Osteoblast (primary cell): ENCODE data around the gene PDP2. TPM values are rescaled to one million over a fixed set of nuclear protein-coding genes. Genes with fewer than 3 reads are reported as not detected.

Experiments used
- DNase-seq: peaks from one replicate; pipeline ENCODE4 v3.0.0; 2011; ENCODE audit warnings: low spot score, mixed read lengths; ENCODE audit not compliant: insufficient read length; ENCODE audit errors: missing footprints
- H2AFZ ChIP-seq: 2 replicates; pipeline ENCODE4 v1.6.0; 2011; ENCODE audit warnings: mild to moderate bottlenecking, low read length
- H3K27ac ChIP-seq: 2 replicates; pipeline ENCODE4 v1.5.1; 2011; ENCODE audit warnings: mild to moderate bottlenecking, low read depth, low read length, moderate library complexity
- H3K27me3 ChIP-seq: 2 replicates; pipeline ENCODE4 v1.6.0; 2012; ENCODE audit warnings: mild to moderate bottlenecking, control low read depth, inconsistent platforms, low read length, moderate library complexity; ENCODE audit not compliant: insufficient read depth
- H3K36me3 ChIP-seq: 2 replicates; pipeline ENCODE4 v1.5.1; 2011; ENCODE audit warnings: mild to moderate bottlenecking, low read length, control low read depth, moderate library complexity; ENCODE audit not compliant: insufficient read depth
- H3K4me1 ChIP-seq: 2 replicates; pipeline ENCODE4 v1.5.1; 2011; ENCODE audit warnings: mild to moderate bottlenecking, low read length, control low read depth, moderate library complexity; ENCODE audit not compliant: insufficient read depth
- H3K4me2 ChIP-seq: 2 replicates; pipeline ENCODE4 v1.6.0; 2011; ENCODE audit warnings: mild to moderate bottlenecking, low read length; ENCODE audit not compliant: insufficient read depth
- H3K4me3 ChIP-seq: fragments of 200-600 bp; sonication (generic); 3 replicates; pipeline ENCODE4 v1.5.1; 2012; ENCODE audit warnings: mild to moderate bottlenecking, low read length, inconsistent platforms; ENCODE audit not compliant: insufficient read depth
- H3K79me2 ChIP-seq: 2 replicates; pipeline ENCODE4 v1.6.0; 2012; ENCODE audit warnings: mild to moderate bottlenecking, low read length, control low read depth, inconsistent platforms; ENCODE audit not compliant: insufficient read depth
- H3K9me3 ChIP-seq: 2 replicates; pipeline ENCODE4 v1.5.1; 2011; ENCODE audit warnings: low read depth, low read length, control low read depth
- H4K20me1 ChIP-seq: 2 replicates; pipeline ENCODE4 v1.6.0; 2012; ENCODE audit warnings: mild to moderate bottlenecking, low read length, control low read depth; ENCODE audit not compliant: insufficient read depth
- total RNA-seq: library from RNA; depleted of rRNA; stranded (reverse); fragments of >200 nt; gene quantifications from 2 replicates; pipeline ENCODE4 v1.2.3, GENCODE V29; 2012
- TF ChIP-seq, protein P1 (sequence below): IDR thresholded peaks from 2 replicates; pipeline ENCODE4 v1.5.1; 2011; ENCODE audit warnings: mild to moderate bottlenecking, low read depth, low read length, moderate library complexity; ENCODE audit errors: extremely low read depth

Gene PDP2
- total RNA-seq, 1 donor: 13.8 TPM

DNA sequence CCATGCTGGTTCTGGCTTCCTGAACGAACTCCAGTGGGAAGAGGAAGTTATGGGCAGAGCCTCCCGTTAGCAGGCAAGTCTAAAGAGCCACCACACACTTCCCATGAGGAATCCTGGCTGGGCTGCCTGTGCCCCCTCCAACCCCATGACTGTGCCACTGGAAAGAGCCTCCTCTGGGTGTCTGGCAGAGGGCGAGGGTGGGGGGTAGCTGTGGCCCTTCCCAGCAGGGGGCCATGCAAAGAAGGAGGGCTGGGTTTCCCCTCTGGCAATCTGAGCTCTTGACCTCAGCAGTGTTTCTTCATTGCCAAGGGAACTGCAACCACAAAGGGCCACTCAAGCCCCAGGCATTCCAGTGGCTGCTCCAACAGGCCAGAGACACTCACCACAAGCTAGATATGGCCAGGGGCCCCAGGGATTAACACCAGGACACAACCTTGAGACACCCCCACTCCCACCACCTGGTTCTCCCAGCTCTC is 46.7 kb downstream of the PDP2 start:
- H3K9me3 ChIP-seq: no peaks in the 10 kb centered on the region
- H3K4me1 ChIP-seq: peaks cover 47% of the 10 kb centered on the region
- no peaks in the 10 kb centered on the region for H4K20me1 ChIP-seq
- H3K4me2 ChIP-seq: peak overlapping the region; percentile 49
- peak overlapping the region; percentile 87 for H3K27ac ChIP-seq
- H3K36me3 ChIP-seq: no peaks in the 10 kb centered on the region
- no peaks in the 10 kb centered on the region for H3K79me2 ChIP-seq
- peaks cover 22% of the 10 kb centered on the region for H3K27me3 ChIP-seq
- TF ChIP-seq, protein P1, sequence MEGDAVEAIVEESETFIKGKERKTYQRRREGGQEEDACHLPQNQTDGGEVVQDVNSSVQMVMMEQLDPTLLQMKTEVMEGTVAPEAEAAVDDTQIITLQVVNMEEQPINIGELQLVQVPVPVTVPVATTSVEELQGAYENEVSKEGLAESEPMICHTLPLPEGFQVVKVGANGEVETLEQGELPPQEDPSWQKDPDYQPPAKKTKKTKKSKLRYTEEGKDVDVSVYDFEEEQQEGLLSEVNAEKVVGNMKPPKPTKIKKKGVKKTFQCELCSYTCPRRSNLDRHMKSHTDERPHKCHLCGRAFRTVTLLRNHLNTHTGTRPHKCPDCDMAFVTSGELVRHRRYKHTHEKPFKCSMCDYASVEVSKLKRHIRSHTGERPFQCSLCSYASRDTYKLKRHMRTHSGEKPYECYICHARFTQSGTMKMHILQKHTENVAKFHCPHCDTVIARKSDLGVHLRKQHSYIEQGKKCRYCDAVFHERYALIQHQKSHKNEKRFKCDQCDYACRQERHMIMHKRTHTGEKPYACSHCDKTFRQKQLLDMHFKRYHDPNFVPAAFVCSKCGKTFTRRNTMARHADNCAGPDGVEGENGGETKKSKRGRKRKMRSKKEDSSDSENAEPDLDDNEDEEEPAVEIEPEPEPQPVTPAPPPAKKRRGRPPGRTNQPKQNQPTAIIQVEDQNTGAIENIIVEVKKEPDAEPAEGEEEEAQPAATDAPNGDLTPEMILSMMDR: no peak
- no peak overlapping the region for H3K4me3 ChIP-seq
- peak overlapping the region; percentile 33 for H2AFZ ChIP-seq
- DNase-seq: peak; percentile 98

DNA sequence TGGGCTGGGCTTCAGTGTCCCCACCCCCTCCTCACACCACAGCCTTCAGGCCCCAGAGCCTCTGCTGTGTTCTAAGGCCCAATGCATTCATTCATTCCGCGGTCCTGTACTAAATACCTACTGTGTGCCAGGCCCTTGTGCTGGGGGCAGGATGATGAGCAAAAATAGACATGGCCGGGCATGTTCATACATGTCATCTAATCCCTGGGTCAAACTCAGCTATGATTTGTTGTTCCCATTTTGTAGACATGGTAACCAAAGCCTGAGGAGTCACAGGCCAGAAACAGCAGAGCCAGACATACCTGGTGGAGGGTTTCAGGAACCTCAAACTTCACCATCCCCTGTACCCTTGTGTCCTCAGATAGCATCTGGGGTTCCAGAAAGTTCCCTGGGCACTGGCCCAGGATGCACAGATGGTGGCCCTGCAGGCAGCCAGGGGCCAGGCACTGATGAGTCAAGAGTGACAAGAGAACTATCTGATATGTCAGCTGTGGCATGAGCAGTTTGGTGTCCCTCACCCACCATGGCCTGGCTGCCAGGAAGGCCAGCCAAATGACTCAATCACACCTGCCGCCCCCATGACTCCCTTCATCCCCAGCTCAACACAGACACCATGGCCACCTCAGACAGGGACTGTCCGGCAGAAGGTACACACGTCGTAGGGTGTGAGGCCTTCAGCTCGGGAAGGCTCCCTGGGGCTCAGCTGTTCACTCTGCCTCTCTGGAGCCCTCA is 47.8 kb downstream of the PDP2 start:
- H3K4me2 ChIP-seq: no peak overlapping the region
- H3K27ac ChIP-seq: peak overlapping the region; percentile 87
- no peak overlapping the region for H3K4me3 ChIP-seq
- DNase-seq: peak; percentile 86
- H3K4me1 ChIP-seq: peaks cover 43% of the 10 kb centered on the region
- no peak overlapping the region for H2AFZ ChIP-seq
- TF ChIP-seq, protein P1: no peak
- peaks cover 22% of the 10 kb centered on the region for H3K27me3 ChIP-seq
- peaks cover 5% of the 10 kb centered on the region for H4K20me1 ChIP-seq
- no peaks in the 10 kb centered on the region for H3K9me3 ChIP-seq
- H3K36me3 ChIP-seq: peaks cover 5% of the 10 kb centered on the region
- H3K79me2 ChIP-seq: peaks cover 4% of the 10 kb centered on the region

DNA sequence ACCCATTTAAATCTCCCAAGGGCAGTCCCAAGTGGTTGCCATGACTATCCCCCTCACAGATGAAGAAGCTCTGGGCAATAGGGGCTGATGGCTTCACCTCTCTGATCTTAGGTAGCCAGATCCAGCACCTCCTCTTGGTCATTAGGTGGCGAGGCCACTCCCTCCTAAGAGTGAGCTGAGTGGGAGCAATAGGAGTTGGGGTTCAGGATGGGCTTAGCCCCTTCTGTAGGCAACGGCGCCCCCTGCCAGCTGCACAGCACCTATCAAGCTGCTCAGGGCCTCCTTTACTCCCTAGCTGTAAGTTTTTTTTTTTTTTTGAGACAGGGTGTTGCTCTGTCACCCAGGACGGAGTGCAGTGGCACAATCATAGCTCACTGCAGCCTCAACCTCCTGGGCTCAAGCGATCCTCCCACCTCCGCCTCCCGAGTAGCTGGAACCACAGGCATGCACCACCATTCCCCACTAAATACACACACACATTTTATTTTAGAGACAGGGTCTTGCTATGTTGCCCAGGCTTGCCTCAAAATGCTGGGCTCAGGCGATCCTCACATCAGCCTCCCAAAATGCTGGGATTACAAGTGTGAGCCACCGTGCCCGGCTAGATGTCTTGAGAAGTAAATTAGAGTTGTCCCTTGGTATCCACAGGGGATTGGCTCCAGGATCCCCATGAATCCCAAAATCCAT is 48.5 kb downstream of the PDP2 start:
- Histone ChIP-seq H3K9me3 (no peaks in the 10 kb centered on the region), H3K4me2 (no peak overlapping the region), H4K20me1 (peaks cover 10% of the 10 kb centered on the region), H3K4me3 (no peak overlapping the region), H3K36me3 (peaks cover 5% of the 10 kb centered on the region), H3K4me1 (peaks cover 42% of the 10 kb centered on the region), H3K27ac (peak overlapping the region; percentile 87), H3K79me2 (peaks cover 12% of the 10 kb centered on the region), H3K27me3 (peaks cover 17% of the 10 kb centered on the region), H2AFZ (no peak overlapping the region)
- DNase-seq: peak; percentile 87
- TF ChIP-seq, protein P1: peak; percentile 61

DNA sequence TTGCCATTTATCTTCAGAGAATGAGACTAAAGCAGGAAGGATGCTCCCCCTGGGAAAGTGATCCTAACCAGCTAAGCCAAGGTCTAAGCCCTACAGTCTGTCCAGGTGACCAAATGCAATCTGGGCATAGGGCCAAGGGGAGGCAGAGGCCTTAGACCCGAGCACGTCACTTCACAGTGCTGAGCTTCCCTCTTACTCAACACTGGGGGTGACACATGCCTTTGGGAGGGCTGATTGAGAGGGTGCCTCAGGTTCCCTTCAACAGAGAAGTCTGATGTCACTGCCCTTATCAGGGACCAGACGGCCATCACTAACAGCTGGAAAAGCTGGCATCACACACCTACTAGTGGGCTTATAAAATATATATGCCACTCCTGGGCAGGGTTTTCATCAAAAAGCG is 49.9 kb downstream of the PDP2 start:
- Histone ChIP-seq H3K36me3 (peaks cover 5% of the 10 kb centered on the region), H3K79me2 (peaks cover 24% of the 10 kb centered on the region), H3K4me1 (peaks cover 38% of the 10 kb centered on the region), H3K4me3 (no peak overlapping the region), H2AFZ (no peak overlapping the region), H3K27me3 (peaks cover 5% of the 10 kb centered on the region), H4K20me1 (peaks cover 10% of the 10 kb centered on the region), H3K4me2 (no peak overlapping the region), H3K9me3 (no peaks in the 10 kb centered on the region), H3K27ac (no peak overlapping the region)
- TF ChIP-seq, protein P1: no peak
- DNase-seq: peak; percentile 47
